Nephron (organoid): Measurements from ENCODE around the gene PTPRN2.
"Not testable (repeated sequence)": the region's sequence is repeated elsewhere in the genome, so short reads cannot be mapped to it uniquely, and the experiment has no call there.

Experiments used
- H3K27ac Mint-ChIP-seq, 3 experiments: 2 replicates each; pipeline ENCODE4 v1.8.0; 2020; ENCODE audit warnings: mixed read lengths in 3 of 3, mild to moderate bottlenecking in 2 of 3, moderate library complexity in 1 of 3
- H3K27me3 Mint-ChIP-seq: 2 replicates; pipeline ENCODE4 v1.8.0; 2021; ENCODE audit warnings: low read depth, mild to moderate bottlenecking, moderate library complexity, mixed read lengths
- H3K36me3 Mint-ChIP-seq: 2 replicates; pipeline ENCODE4 v1.8.0; 2020; ENCODE audit warnings: low read depth, mixed read lengths
- H3K4me1 Mint-ChIP-seq: 2 replicates; pipeline ENCODE4 v1.8.0; 2020; ENCODE audit warnings: mixed read lengths
- H3K4me3 Mint-ChIP-seq, 3 experiments: 2 replicates each; pipeline ENCODE4 v1.8.0; 2020; ENCODE audit warnings: mild to moderate bottlenecking in 3 of 3, mixed read lengths in 3 of 3, moderate library complexity in 2 of 3
- H3K9me3 Mint-ChIP-seq: 2 replicates; pipeline ENCODE4 v1.8.0; 2020; ENCODE audit warnings: mixed read lengths
- TF ChIP-seq, protein P1 (sequence below), 3 experiments: fragments of 200-600 bp; sonication (generic); IDR thresholded peaks; one replicate each; pipeline ENCODE4 v1.5.0; 2021; ENCODE audit warnings: antibody characterized with exemption in 3 of 3; ENCODE audit not compliant: unreplicated experiment in 3 of 3

Gene PTPRN2

DNA sequence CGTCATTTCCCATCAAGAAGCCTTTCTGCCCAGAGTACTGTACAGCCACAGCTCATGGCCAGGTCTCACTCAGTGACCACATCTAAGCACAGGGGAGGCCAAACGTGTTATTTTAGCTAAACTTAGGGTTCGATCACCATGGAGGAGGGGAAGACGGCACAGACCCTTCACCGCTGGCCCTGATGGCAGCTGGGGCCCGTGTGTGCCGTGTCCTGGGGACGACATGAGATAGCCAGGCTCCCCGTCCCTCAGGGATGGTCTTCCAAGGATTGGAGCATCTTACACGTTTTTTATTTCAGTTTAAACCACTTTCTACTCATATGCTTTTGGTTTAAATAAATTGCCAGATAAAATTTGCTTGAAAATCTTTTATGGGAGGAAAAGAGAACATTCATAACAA, 737.9 kb downstream of the PTPRN2 start:
- H3K4me1 Mint-ChIP-seq = peaks cover 11% of the 10 kb centered on the region
- TF ChIP-seq, protein P1, sequence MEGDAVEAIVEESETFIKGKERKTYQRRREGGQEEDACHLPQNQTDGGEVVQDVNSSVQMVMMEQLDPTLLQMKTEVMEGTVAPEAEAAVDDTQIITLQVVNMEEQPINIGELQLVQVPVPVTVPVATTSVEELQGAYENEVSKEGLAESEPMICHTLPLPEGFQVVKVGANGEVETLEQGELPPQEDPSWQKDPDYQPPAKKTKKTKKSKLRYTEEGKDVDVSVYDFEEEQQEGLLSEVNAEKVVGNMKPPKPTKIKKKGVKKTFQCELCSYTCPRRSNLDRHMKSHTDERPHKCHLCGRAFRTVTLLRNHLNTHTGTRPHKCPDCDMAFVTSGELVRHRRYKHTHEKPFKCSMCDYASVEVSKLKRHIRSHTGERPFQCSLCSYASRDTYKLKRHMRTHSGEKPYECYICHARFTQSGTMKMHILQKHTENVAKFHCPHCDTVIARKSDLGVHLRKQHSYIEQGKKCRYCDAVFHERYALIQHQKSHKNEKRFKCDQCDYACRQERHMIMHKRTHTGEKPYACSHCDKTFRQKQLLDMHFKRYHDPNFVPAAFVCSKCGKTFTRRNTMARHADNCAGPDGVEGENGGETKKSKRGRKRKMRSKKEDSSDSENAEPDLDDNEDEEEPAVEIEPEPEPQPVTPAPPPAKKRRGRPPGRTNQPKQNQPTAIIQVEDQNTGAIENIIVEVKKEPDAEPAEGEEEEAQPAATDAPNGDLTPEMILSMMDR (IDR thresholded peaks at IDR 0.05; ENCODE audit: unreplicated experiment in 3 of 3) = no peak
- no peak overlapping the region for H3K27ac Mint-ChIP-seq
- no peaks in the 10 kb centered on the region for H3K36me3 Mint-ChIP-seq
- H3K27me3 Mint-ChIP-seq = peaks cover 26% of the 10 kb centered on the region
- no peak overlapping the region for H3K4me3 Mint-ChIP-seq
- no peaks in the 10 kb centered on the region for H3K9me3 Mint-ChIP-seq

DNA sequence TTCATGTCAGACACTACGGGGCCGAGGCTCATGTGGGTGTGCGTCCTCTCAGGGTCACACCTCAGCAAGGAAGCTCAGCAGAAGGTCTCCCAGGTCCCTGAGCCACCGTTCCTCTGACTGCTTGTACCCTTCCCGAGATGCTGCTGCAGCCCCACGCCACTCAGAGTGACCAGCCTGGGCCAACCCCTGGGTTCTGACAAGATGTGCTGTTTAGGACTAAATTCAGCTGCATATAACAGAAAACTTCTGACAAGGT, 738.4 kb downstream of the PTPRN2 start:
- Mint-ChIP-seq H3K9me3 (no peaks in the 10 kb centered on the region), H3K4me3 (no peak overlapping the region), H3K4me1 (peaks cover 11% of the 10 kb centered on the region), H3K27me3 (peaks cover 26% of the 10 kb centered on the region), H3K27ac (no peak overlapping the region), H3K36me3 (no peaks in the 10 kb centered on the region)
- TF ChIP-seq, protein P1 (IDR thresholded peaks at IDR 0.05; ENCODE audit: unreplicated experiment in 3 of 3) = no peak

DNA sequence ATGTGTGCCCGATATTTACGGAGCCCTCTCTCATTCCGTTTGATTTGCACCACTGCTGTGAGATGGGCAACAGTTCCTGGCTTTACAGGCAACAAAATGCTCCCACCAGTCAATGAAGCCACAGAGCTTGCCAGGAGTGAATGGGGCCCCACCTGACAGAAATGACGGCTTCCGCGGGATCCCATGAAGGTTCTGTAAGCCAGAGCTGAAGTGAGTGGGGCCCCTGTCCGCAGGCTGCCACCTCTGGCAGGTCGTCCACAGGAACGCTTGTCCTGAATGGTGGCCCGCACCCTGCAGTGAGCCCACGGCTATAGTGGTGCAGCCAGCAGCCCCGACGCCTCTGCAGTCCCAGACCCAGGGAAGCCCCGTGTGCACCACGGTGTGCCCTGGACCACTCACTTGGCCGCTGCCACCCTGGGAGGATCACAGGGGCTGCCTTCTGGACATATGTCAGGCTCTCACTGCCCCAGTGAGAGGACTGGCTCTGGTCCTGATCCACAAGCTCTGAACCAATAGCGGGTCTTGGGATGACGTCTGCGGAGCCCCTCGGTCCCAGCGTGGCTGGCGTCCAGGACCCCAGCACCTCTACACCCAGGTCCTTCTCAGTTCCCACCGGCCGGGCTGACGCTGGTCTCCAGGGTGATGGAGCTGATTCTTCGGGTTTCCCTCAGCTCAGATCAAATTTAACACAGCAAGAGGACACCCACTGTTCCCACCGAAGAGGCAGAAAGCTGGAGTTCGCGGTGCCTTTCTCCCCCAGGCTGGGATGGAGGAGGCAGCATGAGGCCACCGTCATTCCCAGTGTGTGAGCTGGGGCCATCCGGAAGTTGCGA, 738.9 kb downstream of the PTPRN2 start:
- H3K27me3 Mint-ChIP-seq = peaks cover 30% of the 10 kb centered on the region
- no peaks in the 10 kb centered on the region for H3K36me3 Mint-ChIP-seq
- H3K9me3 Mint-ChIP-seq = no peaks in the 10 kb centered on the region
- no peak overlapping the region for H3K27ac Mint-ChIP-seq
- H3K4me1 Mint-ChIP-seq = peaks cover 11% of the 10 kb centered on the region
- TF ChIP-seq, protein P1 (IDR thresholded peaks at IDR 0.05; ENCODE audit: unreplicated experiment in 3 of 3) = no peak
- H3K4me3 Mint-ChIP-seq = no peak overlapping the region

DNA sequence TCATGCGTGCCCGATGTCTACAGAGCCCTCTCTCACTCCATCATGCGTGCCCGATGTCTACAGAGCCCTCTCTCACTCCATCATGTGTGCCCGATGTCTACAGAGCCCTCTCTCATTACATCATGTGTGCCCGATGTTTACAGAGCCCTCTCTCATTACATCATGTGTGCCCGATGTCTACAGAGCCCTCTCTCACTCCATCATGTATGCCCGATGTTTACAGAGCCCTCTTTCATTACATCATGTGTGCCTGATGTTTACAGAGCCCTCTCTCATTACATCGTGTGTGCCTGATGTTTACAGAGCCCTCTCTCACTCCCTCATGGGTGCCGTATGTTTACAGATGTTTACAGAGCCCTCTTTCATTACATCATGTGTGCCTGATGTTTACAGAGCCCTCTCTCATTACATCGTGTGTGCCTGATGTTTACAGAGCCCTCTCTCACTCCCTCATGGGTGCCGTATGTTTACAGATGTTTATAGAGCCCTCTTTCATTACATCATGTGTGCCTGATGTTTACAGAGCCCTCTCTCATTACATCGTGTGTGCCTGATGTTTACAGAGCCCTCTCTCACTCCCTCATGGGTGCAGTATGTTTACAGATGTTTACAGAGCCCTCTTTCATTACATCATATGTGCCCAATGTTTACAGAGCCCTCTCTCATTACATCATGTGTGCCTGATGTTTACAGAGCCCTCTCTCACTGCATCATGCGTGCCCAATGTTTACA, 739.7 kb downstream of the PTPRN2 start:
- Mint-ChIP-seq H3K27me3 (peaks cover 27% of the 10 kb centered on the region), H3K4me1 (peaks cover 11% of the 10 kb centered on the region)
- not testable (repeated sequence) for H3K4me3 Mint-ChIP-seq, H3K36me3 Mint-ChIP-seq, H3K27ac Mint-ChIP-seq, H3K9me3 Mint-ChIP-seq

DNA sequence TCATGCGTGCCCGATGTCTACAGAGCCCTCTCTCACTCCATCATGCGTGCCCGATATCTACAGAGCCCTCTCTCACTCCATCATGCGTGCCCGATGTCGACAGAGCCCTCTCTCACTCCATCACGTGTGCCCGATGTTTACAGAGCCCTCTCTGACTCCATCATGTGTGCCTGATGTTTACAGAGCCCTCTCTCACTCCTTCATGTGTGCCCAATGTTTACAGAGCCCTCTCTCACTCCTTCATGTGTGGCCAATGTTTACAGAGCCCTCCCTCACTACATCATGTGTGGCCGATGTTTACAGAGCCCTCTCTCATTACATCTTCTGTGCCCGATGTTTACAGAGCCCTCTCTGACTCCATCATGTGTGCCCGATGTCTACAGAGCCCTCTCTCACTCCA, 740.9 kb downstream of the PTPRN2 start:
- H3K4me3 Mint-ChIP-seq, H3K9me3 Mint-ChIP-seq, H3K27ac Mint-ChIP-seq, H3K36me3 Mint-ChIP-seq: not testable (repeated sequence)
- Mint-ChIP-seq H3K4me1 (peaks cover 12% of the 10 kb centered on the region), H3K27me3 (peaks cover 25% of the 10 kb centered on the region)

DNA sequence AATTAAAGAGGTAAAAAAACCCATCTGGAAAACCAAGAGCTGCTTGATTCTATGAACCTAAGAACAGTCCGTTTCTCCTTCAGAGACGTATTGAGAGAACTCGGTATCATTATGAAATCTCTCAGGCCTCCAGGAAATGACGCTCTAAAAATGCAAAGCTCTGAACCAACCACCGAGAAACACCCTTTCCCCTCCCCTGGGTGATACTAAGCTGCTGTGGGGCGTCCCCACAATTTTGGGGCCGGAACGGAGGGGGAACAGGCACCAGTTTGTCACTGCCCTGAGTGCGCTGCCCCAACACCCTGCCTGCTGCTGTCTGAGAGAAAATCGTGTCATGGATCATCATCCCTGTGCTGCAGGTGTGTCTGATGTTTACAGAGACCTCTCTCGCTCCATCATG, 741.4 kb downstream of the PTPRN2 start:
- TF ChIP-seq, protein P1 (IDR thresholded peaks at IDR 0.05; ENCODE audit: unreplicated experiment in 3 of 3) = no peak
- Mint-ChIP-seq H3K36me3 (no peaks in the 10 kb centered on the region), H3K9me3 (no peaks in the 10 kb centered on the region), H3K27me3 (peaks cover 20% of the 10 kb centered on the region), H3K4me3 (no peak overlapping the region), H3K4me1 (peaks cover 9% of the 10 kb centered on the region), H3K27ac (no peak overlapping the region)
